Measurements from ENCODE around the gene GRIK4.

Gene GRIK4

DNA sequence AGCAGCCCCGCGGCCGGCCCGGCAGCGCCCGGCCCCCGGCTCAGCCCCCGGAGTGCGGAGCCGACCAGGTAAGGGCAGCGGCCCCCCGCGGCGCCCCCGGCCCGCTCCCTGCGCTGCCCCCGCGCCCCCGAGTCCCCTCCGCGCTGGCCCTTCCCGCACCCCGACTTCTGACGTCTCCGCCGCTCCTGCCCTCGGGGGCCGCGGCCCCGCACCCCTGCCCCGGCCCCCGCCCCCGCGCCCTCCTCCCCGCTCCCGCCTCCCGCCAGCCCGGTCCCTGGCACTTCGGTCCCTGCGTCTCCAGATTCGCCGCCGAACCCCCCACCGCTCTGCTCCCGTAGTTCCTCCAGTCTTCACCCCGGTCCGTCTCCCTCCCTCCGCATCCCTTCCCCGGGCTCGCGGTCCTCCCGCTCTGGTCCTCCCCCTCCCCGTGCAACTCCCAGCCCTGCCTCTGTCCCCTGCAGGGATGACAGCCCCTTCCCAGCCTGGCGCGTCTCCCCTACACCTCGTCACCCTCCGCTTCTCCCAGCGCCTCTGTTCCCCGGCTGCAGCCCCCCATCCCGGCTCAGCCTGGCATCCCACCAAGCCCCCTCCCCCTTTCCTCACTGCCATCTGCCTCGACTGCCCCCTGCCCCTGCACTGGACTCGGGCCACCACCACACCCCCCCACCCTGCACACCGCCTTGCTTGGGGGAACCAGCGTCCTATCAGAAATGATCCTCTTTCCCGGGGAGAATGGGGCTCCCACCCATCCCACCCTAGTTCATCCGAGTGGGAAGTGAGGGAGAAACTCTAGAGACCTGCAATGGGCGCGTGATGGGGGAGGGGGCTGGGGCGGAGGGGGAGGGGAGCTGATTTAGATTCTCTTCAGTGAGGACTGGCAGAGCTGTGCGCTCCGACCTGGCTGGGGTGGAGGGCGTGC, 531 bp downstream of the GRIK4 start:
- Histone ChIP-seq H3K79me2 (ENCODE audit: insufficient read depth, low read length) (no peaks in the 10 kb centered on the region), H3K9me2 (replicated peaks; ENCODE audit: low read depth, low read length) (no peaks in the 10 kb centered on the region), H3K27me3 (ENCODE audit: insufficient read depth, low read length, poor library complexity, severe bottlenecking) (no peaks in the 10 kb centered on the region), H3K4me1 (ENCODE audit: insufficient read depth, low read length, poor library complexity, severe bottlenecking) (no peaks in the 10 kb centered on the region), H3K4me2 (ENCODE audit: low read depth, low read length, poor library complexity, severe bottlenecking) (no peak overlapping the region), H3K9ac (ENCODE audit: low read depth, low read length, poor library complexity, severe bottlenecking) (no peak overlapping the region), H2AFZ (ENCODE audit: low read length) (no peak overlapping the region), H4K20me1 (ENCODE audit: insufficient read depth, low read length, poor library complexity, severe bottlenecking) (no peaks in the 10 kb centered on the region), H3K9me3 (ENCODE audit: insufficient read depth, low read depth, low read length) (no peaks in the 10 kb centered on the region), H3K36me3 (ENCODE audit: insufficient read depth, low read length) (no peaks in the 10 kb centered on the region), H3K4me3 (ENCODE audit: low read length, poor library complexity, severe bottlenecking) (no peak overlapping the region), H3F3A (ENCODE audit: low read depth) (no peaks in the 10 kb centered on the region)
- no peak for TF ChIP-seq EZH2phosphoT487 (IDR thresholded peaks at IDR 0.05; ENCODE audit: borderline replicate concordance)
- TF ChIP-seq, protein P1, sequence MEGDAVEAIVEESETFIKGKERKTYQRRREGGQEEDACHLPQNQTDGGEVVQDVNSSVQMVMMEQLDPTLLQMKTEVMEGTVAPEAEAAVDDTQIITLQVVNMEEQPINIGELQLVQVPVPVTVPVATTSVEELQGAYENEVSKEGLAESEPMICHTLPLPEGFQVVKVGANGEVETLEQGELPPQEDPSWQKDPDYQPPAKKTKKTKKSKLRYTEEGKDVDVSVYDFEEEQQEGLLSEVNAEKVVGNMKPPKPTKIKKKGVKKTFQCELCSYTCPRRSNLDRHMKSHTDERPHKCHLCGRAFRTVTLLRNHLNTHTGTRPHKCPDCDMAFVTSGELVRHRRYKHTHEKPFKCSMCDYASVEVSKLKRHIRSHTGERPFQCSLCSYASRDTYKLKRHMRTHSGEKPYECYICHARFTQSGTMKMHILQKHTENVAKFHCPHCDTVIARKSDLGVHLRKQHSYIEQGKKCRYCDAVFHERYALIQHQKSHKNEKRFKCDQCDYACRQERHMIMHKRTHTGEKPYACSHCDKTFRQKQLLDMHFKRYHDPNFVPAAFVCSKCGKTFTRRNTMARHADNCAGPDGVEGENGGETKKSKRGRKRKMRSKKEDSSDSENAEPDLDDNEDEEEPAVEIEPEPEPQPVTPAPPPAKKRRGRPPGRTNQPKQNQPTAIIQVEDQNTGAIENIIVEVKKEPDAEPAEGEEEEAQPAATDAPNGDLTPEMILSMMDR (conservative IDR thresholded peaks at IDR 0.05; ENCODE audit: low read length), result no peak

DNA sequence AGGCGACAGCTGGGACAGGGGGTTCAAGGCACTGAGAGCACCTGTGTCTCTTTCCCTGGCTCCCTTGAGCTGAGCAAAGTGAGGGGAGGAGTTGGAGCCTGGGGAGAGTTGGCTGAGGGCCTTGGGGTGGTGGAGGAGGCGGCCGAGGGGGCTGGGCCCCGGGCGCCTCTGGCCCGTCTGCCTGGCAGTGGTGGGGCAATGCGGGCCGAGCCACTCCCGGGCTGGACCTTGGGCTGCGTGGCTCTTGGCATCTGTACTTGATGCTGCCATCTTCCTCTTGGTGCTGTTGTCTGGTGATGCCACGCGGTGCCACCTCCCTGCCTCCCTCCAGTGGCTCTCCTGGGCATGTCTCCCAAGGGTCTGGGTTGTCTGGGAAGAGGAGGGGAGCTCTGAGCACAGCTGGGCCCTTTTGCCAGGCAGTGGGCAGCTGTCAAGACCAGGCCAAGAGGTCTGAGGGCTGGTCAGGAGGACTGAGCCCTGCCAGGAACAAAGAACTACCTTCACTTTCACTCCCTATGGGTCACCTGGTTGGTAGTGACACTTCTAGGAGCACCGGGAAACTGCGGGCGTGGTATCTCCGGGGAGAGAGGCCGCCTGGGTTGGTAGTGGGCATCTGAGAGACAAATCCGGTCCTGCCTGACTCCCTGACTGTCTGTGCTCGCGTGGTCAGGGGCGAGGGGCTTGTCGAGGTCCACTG, 1.3 kb downstream of the GRIK4 start:
- TF ChIP-seq, protein P1 (conservative IDR thresholded peaks at IDR 0.05; ENCODE audit: low read length), result no peak
- Histone ChIP-seq H3K36me3 (ENCODE audit: insufficient read depth, low read length) (no peaks in the 10 kb centered on the region), H3K9me3 (ENCODE audit: insufficient read depth, low read depth, low read length) (no peaks in the 10 kb centered on the region), H4K20me1 (ENCODE audit: insufficient read depth, low read length, poor library complexity, severe bottlenecking) (no peaks in the 10 kb centered on the region), H3K79me2 (ENCODE audit: insufficient read depth, low read length) (no peaks in the 10 kb centered on the region), H3K4me3 (ENCODE audit: low read length, poor library complexity, severe bottlenecking) (no peak overlapping the region), H3F3A (ENCODE audit: low read depth) (no peaks in the 10 kb centered on the region), H3K4me2 (ENCODE audit: low read depth, low read length, poor library complexity, severe bottlenecking) (no peak overlapping the region), H3K9ac (ENCODE audit: low read depth, low read length, poor library complexity, severe bottlenecking) (no peak overlapping the region), H3K4me1 (ENCODE audit: insufficient read depth, low read length, poor library complexity, severe bottlenecking) (no peaks in the 10 kb centered on the region), H3K27me3 (ENCODE audit: insufficient read depth, low read length, poor library complexity, severe bottlenecking) (no peaks in the 10 kb centered on the region), H3K9me2 (replicated peaks; ENCODE audit: low read depth, low read length) (no peaks in the 10 kb centered on the region), H2AFZ (ENCODE audit: low read length) (no peak overlapping the region)

DNA sequence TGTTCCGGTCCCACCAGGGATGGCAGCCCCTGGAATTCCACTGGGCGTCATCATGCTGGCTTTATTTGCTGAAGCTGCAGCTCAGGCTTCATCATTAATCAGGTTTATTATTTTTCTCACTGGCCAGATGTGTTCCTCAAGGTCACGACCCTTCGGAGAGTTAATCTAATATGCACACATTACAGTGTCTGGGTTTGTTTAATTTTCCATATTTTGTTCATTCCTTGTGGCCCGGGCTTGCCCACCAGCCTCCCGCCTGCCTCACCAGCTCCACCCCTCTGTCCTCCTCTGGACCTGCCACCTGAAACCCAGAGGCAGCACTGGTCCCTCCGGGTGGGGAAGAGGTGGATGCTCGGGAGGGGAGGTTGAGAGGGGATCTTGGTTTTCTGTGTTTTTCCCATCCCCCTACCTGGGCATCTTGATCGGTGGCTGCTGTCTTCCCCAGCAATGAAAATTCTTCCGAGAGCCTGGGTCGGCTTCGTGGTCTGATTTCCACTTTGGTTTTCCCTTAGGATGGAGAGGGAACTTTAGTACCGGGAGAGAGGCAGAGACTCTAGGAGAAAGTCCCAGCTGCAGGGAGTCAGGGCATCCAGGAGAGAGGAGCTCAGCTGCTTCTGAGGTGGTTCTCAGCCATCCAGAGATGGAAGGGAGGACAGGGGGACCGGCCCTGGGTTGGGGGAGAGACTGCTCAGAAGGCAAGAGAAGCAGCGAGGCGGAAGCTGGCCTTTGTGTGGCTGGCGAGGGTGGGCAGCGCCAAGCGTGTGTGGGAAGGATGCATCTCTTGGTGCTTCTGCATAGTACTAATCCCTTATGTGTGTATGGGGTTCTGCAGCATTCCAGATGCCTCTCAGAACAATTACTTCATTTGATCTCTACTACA, 2.1 kb downstream of the GRIK4 start:
- TF ChIP-seq, protein P1 (conservative IDR thresholded peaks at IDR 0.05; ENCODE audit: low read length), result no peak
- no peak for TF ChIP-seq EZH2phosphoT487 (IDR thresholded peaks at IDR 0.05; ENCODE audit: borderline replicate concordance)
- H3K79me2 ChIP-seq (ENCODE audit: insufficient read depth, low read length), result no peaks in the 10 kb centered on the region
- no peaks in the 10 kb centered on the region for H3K9me3 ChIP-seq (ENCODE audit: insufficient read depth, low read depth, low read length)
- H3K9ac ChIP-seq (ENCODE audit: low read depth, low read length, poor library complexity, severe bottlenecking), result no peak overlapping the region
- no peaks in the 10 kb centered on the region for H3F3A ChIP-seq (ENCODE audit: low read depth)
- H3K9me2 ChIP-seq (replicated peaks; ENCODE audit: low read depth, low read length), result no peaks in the 10 kb centered on the region
- H3K4me3 ChIP-seq (ENCODE audit: low read length, poor library complexity, severe bottlenecking), result no peak overlapping the region
- H3K36me3 ChIP-seq (ENCODE audit: insufficient read depth, low read length), result no peaks in the 10 kb centered on the region
- H3K4me2 ChIP-seq (ENCODE audit: low read depth, low read length, poor library complexity, severe bottlenecking), result no peak overlapping the region
- no peaks in the 10 kb centered on the region for H4K20me1 ChIP-seq (ENCODE audit: insufficient read depth, low read length, poor library complexity, severe bottlenecking)
- H3K4me1 ChIP-seq (ENCODE audit: insufficient read depth, low read length, poor library complexity, severe bottlenecking), result no peaks in the 10 kb centered on the region
- no peak overlapping the region for H2AFZ ChIP-seq (ENCODE audit: low read length)
- H3K27me3 ChIP-seq (ENCODE audit: insufficient read depth, low read length, poor library complexity, severe bottlenecking), result no peaks in the 10 kb centered on the region
